HG03064 (cell line): ENCODE measurements around the gene WWC2.
"Not testable (repeated sequence)": the region's sequence is repeated elsewhere in the genome, so short reads cannot be mapped to it uniquely, and the experiment has no call there.

Experiments used
- ATAC-seq: cut with Tn5 transposase; IDR thresholded peaks from one replicate; pipeline ENCODE4 v1.9.1; 2021; ENCODE audit warnings: low read depth; ENCODE audit not compliant: unreplicated experiment

The WWC2 gene

GRCh38 chr4:183099537-183100297, 660 bp downstream of the WWC2 start:
- no peak for ATAC-seq

- ATAC-seq = no peak
These were observed 1.2 kb downstream of the WWC2 start for GRCh38 chr4:183100298-183100599.

- no peak for ATAC-seq
These were observed 1.8 kb downstream of the WWC2 start for GRCh38 chr4:183100827-183101226.

GRCh38 chr4:183101956-183102480, 3.0 kb downstream of the WWC2 start:
- no peak for ATAC-seq

GRCh38 chr4:183105092-183105491, 6.0 kb downstream of the WWC2 start:
- ATAC-seq = no peak

GRCh38 chr4:183106839-183107238, 7.8 kb downstream of the WWC2 start:
- no peak for ATAC-seq

GRCh38 chr4:183107891-183108459, 8.9 kb downstream of the WWC2 start:
- ATAC-seq = no peak

- ATAC-seq = no peak
These were observed 11.2 kb downstream of the WWC2 start for GRCh38 chr4:183110244-183110643.

GRCh38 chr4:183111452-183111885, 12.4 kb downstream of the WWC2 start:
- no peak for ATAC-seq

GRCh38 chr4:183118141-183118540, 19.1 kb downstream of the WWC2 start:
- no peak for ATAC-seq

GRCh38 chr4:183118585-183118984, 19.5 kb downstream of the WWC2 start:
- ATAC-seq = no peak

- ATAC-seq = not testable (repeated sequence)
These were observed 22.6 kb downstream of the WWC2 start for GRCh38 chr4:183121660-183122059.

GRCh38 chr4:183124228-183124627, 25.2 kb downstream of the WWC2 start:
- ATAC-seq = no peak

- no peak for ATAC-seq
These were observed 25.8 kb downstream of the WWC2 start for GRCh38 chr4:183124865-183125264.

GRCh38 chr4:183129125-183129524, 30.1 kb downstream of the WWC2 start:
- ATAC-seq = no peak

- ATAC-seq = no peak
These were observed 30.6 kb downstream of the WWC2 start for GRCh38 chr4:183129675-183130074.

- no peak for ATAC-seq
These were observed 31.5 kb downstream of the WWC2 start for GRCh38 chr4:183130328-183131155.

- ATAC-seq = no peak
These were observed 33.0 kb downstream of the WWC2 start for GRCh38 chr4:183132081-183132480.

GRCh38 chr4:183132865-183133264, 33.8 kb downstream of the WWC2 start:
- ATAC-seq = no peak

GRCh38 chr4:183136855-183137254, 37.8 kb downstream of the WWC2 start:
- no peak for ATAC-seq

GRCh38 chr4:183139058-183139750, 40.1 kb downstream of the WWC2 start:
- no peak for ATAC-seq
